Measurements from ENCODE around the gene ASTN2.
"Not testable (repeated sequence)": the region's sequence is repeated elsewhere in the genome, so short reads cannot be mapped to it uniquely, and the experiment has no call there.

Gene ASTN2

DNA sequence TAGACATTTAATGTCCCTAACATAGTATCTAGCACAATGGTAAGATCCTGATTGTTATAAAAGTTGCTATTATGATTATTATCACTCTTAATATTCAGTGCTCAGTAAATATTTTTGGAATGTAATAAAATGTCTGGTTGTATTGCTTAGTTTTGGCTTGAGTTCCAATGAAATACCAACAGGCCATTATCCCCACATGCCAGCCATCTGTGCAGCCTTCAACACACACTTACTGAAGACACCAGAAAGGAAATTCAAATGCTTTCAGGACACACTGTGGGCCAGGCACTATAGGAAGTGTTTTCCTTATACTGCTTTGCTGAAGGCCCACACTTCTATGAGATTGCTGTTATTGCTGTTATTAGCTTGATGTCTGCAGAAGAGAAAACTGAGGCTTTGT lies 570.2 kb downstream of the ASTN2 start:
- no peak for DNase-seq

DNA sequence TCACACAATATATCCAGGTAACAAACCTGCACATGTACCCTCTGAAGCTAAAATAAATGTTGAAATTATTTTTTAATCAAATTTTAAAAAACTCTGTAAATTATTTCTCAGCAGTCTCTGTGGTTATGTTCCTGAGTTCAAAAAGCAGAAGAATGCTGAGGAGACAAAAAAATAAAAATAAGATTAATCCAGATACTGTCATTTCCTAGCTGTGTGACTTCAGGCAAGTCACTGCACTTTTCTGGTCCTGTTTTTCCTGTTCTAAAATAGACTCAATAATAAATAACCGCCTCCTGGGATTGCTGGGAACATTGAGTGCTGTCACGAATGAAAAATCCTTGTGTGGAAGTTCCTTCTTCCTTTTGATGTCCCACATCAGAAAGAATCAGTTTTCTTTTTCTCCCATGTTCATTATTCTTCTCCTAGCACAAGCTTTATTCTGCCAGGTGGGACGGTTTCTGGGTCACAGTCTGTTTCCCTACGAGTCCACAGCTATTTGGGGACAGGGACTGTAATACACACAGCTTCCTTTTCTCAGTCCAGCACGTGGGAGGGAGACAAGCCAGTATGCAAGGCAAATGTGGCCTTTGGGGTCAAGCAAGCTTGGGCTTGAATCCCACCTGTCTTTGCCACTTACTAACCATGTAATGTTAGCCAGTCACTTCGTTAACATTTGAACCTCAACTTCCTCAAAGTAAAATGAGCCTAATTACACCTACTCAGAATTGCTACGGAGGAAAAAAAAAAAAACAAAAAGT lies 570.8 kb downstream of the ASTN2 start:
- DNase-seq: no peak

DNA sequence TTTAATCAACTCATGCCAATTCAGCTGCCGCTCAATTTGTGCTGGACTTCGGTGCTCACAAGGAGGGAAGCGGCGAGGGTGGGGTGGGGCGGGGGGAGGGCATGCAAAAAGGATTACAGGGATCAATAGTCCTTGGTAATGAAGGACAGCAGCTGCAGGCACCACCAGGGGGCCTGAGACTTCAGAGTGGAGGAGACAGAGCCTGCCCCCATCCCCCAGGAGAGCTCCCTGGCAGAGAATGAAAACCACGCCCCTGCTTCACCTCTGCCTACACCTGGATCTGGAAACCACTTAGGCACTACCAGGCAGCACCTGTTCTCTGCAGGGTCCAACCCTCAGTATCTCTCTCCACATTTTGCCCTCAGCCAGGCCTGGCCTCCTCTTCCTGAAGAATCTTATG lies 572.2 kb downstream of the ASTN2 start:
- DNase-seq: no peak

DNA sequence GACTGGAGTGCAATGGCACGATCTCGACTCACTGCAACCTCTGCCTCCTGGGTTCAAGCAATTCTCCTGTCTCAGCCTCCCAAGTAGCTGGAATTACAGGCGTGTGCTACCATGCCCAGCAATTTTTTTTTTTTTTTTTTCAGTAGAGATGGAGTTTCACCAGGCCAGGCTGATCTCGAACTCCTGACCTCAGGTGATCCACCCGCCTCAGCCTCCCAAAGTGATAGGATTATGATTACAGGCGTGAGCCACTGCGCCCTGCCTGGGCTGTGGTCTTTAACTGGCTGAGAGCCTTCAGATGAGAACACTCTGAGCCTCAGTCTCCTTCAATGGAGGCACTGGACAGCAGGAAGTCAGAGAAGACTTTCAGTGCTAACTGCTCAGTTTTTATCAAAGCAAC lies 576.4 kb downstream of the ASTN2 start:
- not testable (repeated sequence) for DNase-seq

DNA sequence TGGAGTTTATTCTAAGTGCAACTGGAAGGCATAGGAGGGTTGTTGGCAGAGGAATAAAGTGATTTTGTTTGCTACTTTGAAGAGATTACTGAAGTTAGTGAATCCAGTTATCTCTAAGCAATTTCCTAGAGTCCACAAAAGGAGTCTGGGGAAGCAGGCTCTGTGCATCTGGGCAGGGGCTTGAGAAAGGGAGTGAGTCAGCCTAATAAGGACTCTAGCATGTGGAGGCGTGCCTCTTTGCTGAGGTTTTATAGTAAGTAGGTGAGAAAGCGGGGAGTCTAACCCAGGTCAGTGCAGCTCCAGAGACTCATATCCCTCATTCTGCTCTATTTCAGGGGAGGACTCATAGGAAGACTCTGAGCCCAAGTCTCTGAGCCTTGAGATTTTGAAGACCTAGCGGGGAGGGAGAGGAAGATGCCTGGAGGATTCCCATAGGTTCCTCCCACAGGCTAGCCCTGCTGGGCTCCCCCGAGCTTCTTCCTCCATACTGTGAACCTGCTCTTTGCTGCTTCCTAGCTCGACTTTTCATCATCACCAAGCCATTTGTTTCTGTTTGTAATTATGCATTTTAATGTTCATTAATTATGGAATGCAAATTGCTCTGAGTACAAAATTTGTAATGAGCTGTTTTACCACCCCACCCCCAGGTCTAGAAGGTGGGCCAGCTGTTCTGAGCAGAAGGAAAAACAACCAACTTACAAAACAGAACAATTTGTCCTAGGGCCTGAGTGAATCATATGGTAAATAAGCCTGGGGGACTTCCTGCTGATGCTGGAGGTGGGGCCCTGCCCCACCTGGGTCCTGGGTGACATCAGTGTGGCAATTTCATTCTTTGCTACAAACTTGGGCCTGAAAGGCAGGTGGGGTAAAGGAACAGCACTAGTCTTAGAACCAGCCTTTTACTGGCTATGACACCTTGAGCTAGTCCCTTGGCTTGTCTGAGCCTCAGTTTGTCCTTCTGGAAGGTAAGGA lies 577.6 kb downstream of the ASTN2 start:
- no peak for DNase-seq

DNA sequence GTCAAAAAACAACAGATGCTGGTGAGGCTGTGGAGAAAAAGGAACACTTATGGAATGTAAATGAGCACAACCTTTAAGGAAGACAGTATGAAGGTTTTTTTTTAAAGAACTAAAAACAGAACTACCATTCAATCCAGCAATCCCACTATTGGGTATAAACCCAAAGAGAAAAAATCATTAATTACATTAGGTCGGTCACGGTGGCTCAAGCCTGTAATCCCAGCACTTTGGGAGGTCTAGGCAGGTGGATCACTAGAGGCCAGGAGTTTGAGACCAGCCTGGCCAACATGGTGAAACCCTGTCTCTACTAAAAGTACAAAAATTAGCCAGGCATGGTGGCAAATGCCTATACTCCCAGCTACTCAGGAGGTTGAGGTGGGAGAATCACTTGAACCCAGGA lies 584.5 kb downstream of the ASTN2 start:
- not testable (repeated sequence) for DNase-seq

DNA sequence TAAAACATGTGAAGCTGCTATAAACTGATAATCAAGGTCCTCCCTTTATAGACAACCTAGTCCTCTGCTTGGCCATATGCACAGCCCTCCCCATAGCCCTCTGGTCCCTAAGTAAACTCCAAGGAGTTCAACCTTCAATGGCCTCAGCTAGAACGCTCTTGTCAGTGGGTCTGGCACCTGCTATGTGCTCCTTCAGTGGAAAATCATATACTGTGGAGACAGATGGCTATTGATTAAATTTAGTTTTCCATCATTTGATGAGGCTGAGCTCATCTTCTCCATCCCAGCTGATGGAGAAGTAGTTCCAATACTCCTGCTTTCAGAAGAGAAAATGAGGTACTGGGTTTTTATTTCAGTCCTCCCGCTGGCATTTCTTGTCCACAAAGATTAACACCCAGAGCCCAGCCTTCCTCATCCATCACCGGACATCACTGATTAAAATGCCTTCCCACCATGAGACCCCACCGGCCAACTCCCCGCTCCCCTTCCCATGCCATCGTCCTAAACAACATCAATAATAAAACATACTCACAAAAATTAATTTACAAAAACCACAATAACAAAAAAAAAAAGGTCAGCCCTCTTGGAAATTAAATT lies 593.1 kb downstream of the ASTN2 start:
- DNase-seq: no peak

DNA sequence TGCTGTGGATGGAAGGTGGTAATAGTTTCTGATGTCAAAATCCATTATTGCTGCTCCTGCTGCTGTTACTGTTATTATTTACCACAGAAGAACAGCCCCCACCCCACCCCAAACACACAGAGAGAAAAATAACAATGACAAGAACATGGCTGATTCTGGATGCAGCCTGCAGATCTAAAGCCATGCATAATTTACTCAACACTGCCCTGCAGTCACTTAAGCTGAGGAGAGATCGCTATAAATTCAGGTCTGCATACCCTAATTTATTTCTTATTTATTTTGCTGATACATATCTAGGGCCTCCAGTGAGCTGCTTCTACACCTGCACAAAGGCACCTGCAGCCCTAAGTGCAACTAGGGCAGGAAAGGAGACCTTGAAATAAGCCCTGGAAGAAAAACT lies 595.7 kb downstream of the ASTN2 start:
- DNase-seq: no peak

DNA sequence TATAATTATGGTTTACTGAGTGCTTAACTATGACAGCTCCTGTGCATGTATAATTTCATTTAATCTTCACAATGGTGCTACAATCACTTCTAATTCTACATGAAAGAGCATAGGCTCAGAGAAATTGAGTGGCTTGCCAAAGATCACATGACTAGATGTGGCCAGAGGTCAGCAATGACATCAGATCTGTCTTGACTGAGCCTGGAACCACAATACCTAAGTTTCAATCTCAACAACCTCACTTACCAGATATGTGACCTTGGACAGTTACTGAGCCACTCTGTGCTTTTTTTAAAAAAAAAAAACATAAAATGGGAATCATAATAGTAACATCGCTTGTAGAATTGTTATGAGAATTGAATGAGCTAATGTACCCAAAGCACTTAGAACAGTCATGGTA lies 597.1 kb downstream of the ASTN2 start:
- no peak for DNase-seq

DNA sequence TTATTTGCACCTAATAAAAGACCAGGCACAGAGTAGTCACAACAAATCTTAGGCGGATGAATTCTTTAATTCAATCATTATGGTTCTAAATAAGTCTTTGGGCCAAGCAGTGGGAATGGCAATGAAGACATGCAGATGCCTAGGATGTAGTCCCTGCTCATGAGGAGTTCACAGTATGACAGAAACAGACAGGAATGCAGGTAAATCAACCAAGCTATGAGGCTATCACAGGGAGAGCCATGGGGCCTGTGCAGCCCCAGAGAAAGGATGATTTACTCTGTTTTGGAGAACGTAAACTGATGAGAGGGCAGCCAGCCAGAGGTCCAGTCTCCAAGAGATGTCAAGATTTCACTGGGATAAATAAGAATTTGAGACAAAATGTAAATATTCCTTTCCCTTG lies 598.4 kb downstream of the ASTN2 start:
- no peak for DNase-seq

DNA sequence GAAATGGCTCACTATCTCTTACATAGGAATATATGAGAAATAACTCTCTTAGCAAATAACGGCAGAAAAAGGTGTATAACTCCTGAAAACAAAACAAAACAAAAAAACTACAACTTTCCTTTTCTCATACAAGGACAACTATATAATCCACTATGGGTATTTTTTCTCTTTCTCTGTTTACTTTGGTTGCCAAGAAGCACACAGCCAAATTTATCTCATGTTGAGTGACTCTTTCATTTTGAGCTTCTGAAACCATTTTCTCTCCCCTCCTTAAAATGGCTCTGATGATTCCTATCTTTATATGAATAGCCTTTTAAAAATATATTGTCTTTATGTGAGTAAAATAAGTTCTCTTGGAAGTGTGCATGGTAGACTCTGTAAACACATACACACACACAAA lies 599.0 kb downstream of the ASTN2 start:
- DNase-seq: no peak

DNA sequence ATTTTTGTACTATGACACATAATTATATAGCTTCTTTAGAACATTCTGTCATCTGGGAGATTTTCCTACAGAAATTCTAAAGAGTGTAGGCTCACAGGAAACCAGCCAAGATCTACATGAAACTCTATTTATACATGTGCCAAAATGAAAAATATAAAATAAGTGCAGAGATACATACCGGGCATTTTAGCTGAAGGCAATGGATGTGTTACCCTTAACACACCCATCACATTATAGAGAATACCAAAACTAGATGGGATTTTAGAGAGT lies 601.9 kb downstream of the ASTN2 start:
- no peak for DNase-seq

DNA sequence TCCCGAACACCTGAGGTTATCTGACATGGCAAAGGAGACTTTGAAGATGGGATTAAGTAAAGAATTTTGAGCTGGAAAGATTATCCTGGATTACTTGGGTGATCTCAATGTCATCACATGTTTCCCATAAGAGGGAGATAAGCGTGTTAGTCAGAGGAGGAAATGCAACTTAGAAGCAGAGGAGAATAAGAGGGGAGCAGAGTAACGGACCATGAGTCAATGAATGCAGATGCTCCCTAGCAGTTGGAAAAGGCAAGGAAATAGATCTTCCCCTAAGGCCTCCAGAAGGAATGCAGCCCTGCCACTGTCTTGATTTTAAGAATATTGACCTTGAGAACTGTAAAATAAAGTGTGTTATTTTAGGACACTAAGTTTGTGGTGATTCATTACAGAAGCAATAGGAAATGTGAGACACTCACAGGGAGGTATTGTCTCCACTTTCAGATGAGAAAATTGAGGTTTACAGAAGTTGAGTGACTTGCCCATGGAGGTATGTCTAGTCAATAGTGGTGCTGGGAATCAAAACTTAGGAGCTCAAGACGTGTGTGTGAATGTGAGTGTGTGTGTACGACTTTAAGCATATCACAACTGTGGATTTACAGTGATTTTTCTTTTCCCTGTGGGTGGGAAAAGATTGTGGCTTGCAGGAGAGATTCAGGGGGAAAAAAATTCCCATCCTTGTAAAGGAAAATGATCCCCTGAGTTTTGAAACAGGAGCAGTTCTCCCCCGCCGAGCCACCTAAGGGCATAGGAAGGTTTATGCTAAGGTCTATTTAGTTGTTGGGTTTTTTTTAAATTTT lies 602.4 kb downstream of the ASTN2 start:
- no peak for DNase-seq

DNA sequence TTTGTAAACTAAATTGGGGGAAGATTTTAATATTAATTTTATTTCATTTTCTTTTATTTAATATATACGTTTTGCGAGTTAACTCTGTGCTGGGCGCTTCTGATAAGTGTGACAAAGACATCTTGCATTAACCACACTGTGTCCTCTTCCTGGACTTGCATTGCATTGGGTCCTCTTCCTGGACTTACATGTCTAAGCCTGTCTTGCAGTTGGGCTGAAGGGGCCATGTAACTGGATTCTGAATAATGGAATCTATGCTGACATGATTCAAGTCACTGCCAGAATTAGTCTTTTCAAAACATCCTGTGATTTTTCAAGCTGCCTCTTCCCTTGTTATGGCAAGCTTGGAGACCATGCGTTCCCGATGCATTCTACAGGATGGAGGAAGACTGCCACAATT lies 605.2 kb downstream of the ASTN2 start:
- DNase-seq: no peak

DNA sequence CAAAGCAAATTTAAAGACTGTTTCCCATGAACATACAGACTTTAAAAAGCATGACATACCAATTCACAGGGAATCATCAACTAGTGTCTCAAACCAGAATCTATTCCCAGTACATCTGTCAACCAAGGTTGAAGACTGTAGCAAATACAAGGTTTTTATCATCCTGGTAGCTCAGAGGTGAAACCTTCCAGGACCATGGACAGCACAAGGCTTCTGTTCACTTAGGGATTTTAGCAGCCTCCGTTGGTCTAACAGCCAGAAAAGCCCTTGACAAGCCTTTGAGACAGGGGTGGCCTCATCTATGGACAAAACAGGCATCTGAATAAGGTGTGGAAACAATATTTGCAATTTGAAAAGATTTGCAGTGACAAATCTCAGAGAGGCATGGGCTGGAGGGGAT lies 608.8 kb downstream of the ASTN2 start:
- DNase-seq: no peak

DNA sequence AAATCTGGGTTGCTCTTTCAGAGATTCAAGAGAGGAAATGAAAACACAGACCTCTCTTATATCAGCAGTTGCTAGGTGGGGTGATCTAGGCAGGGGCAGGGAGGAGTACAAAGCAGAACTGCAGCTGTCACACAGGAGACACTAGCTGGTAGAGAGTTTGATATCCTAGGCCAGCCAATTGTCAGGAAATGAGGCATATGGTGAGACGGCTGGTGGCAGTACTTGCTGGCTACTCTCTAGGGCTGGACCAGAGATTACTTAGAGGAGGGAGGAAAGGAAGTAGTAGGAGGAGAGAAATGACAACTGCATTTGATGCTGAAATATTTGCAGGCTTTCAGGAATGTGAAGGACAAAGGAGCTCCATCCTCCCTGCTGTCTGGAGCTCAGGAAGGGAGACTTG lies 614.0 kb downstream of the ASTN2 start:
- no peak for DNase-seq

DNA sequence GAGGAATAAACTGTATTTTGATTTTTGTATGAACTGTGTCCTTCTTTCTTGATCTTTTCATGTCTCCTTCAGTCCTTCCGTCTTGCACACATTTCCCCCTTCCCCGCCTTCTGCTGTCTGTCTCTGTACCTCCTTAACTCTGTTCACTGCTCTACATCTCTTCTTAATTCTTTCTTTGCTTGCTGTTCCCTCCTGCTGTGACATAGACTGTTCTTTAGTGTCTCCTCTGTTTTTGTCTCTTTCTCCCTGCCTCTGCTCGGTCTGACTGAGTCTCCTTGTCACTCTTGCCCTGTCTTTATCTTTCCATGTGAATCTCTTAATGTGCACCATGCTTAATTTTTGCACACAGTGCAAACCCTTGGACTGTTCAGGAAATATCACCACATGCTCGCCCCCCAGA lies 614.8 kb downstream of the ASTN2 start:
- no peak for DNase-seq

DNA sequence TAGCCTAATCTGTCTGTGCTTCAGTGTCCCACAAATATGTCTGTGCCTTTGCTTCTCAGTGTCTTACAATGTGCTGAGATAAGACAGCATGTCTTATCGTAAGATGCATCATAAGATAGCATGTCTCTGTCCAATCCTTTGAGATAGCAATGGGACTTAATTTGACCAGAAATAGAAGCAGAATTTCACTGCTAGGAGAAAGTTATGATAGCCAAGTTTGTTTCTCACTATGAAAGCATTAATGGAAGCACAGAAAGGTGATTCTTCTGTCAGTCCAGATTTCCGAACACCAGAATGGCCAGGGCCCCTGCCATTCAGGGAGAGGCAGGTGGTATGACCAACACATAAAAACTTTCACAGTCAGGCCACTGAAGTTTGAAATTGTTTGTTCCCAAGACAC lies 616.3 kb downstream of the ASTN2 start:
- no peak for DNase-seq

DNA sequence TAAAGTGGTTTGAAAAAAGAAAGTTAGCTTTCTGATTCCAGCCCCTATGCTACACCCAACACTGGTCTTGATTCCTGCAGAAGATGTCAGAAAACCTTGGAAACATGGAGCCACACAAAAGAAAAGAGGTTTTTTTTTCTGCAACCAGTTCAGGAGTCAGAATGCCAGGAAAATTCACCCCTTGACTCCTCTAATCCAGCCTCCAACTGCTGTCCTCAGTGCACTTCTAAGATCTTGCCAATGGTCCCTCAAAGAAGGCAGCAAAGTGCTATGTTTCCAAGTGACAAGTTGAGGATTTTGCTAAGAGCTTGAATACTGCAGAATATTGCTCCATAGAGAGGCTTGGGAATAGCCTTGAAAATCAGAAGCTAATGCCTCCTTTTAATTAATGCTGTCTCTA lies 617.6 kb downstream of the ASTN2 start:
- DNase-seq: no peak

DNA sequence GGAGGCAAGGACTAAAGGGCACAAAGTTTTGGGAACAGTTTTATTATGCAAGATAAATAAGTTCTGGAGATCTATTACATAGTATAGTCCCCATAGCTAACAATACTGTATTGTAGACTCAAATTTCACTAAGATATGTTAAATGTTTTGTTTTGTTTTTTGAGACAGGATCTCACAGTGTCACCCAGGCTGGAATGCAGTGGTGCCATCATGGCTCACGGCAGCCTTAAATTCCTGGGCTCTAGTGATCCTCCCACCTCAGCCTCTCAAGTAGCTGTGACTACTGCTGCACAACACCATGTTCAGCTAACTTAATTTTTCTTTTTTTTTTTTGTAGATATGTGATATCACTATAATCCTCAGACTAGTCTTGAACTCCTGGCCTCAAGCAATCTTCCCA lies 618.2 kb downstream of the ASTN2 start:
- DNase-seq: no peak

DNA sequence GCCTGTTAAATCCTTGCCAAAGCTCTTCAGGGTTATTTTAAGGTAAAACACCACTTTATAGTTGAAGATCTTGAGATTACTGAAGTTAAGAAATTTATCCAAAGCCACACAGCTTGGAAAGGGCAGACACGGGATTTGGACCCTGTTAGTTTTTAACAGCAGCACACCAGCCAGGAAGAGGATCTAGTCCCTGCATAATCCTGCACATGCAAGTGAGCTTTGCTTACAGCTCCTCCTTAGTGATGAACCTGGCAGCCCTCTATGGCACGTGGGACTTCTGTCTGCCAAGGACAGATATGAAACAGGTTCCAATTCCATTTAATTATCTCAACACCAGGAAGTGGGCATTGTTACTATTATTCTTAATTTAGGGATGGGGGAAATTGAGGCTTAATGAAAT lies 619.0 kb downstream of the ASTN2 start:
- DNase-seq: no peak

DNA sequence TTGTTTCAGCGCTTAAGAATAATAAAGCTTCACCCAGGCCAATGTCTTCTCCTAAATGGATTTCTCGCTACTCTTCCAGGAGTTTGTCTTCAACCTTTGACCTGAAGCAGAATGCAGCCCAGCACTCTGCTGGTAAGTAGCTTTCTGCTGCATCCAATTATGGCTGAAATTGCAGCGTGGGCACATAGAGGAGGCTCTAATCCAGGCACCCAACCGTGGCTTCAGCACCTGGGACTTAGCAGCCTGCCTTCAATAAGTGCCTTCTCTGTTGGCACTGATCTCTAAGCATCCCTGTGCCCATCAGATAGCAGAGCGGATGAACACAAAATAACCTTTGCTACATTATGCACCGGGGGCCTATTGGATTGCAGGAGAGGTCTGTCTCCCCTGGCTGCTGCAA lies 622.6 kb downstream of the ASTN2 start:
- DNase-seq: no peak

DNA sequence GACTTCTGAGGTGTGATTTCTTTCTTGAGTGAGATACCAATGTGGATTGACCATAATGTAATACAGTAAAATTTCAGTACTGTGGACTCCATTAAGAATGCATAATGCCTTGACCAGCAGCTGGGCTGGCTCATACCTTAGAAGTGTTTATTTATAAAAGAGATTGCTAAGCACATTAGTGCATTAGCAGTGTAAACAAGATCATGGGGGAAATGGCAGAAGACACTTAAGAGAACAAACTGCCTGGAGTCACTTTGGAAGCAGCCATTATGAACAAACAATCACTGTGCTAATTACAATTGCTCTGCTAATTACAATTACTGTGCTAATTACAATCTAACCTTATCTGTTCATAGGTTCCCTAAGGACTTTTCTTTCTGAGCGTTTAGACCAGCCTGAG lies 623.5 kb downstream of the ASTN2 start:
- DNase-seq: no peak
